22Rv1 (cell line): Measurements from ENCODE around the gene INPP5D.

Experiments used
- ZFX ChIP-seq: fragments of 450-650 bp; IDR thresholded peaks from 2 replicates; pipeline ENCODE4 v1.6.1; 2017; ENCODE audit warnings: antibody characterized with exemption, borderline replicate concordance
- TF ChIP-seq, protein P1 (sequence below): fragments of 450-650 bp; IDR thresholded peaks from 2 replicates; pipeline ENCODE4 v1.5.1; 2017; ENCODE audit warnings: mild to moderate bottlenecking

- TF ChIP-seq, protein P1, sequence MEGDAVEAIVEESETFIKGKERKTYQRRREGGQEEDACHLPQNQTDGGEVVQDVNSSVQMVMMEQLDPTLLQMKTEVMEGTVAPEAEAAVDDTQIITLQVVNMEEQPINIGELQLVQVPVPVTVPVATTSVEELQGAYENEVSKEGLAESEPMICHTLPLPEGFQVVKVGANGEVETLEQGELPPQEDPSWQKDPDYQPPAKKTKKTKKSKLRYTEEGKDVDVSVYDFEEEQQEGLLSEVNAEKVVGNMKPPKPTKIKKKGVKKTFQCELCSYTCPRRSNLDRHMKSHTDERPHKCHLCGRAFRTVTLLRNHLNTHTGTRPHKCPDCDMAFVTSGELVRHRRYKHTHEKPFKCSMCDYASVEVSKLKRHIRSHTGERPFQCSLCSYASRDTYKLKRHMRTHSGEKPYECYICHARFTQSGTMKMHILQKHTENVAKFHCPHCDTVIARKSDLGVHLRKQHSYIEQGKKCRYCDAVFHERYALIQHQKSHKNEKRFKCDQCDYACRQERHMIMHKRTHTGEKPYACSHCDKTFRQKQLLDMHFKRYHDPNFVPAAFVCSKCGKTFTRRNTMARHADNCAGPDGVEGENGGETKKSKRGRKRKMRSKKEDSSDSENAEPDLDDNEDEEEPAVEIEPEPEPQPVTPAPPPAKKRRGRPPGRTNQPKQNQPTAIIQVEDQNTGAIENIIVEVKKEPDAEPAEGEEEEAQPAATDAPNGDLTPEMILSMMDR: no peak
- TF ChIP-seq ZFX: no peak
Observed at GRCh38 chr2:233198026-233198425, 137.9 kb downstream of the INPP5D start.
